H1 (cell line): ENCODE results near the gene MSANTD4. TPM values are rescaled to one million over a fixed set of nuclear protein-coding genes. Genes with fewer than 3 reads are reported as not detected.

Source experiments
- CTCF ChIA-PET: fragments of 300-600 bp; sonication (Branson Sonifier 250); formaldehyde crosslinking; loops from one replicate; lab custom pipeline; 2021; ENCODE audit not compliant: partially characterized antibody; lab: Charles Lee
- POLR2A ChIA-PET: fragments of 300-600 bp; sonication (Branson Sonifier 250); formaldehyde crosslinking; loops from one replicate; lab custom pipeline; 2021; ENCODE audit warnings: inconsistent platforms; ENCODE audit not compliant: partially characterized antibody; lab: Charles Lee
- DNase-seq, 2 experiments: peaks; one replicate each; pipeline versions ENCODE4 v3.0.0 to v3.0.0-alpha.2; 2010 to 2022; ENCODE audit warnings: low spot score in 2 of 2, low read depth in 1 of 2, mixed read lengths in 1 of 2
- FAIRE-seq: peaks from 2 replicates; lab custom pipeline; 2011; peaks lifted over from hg19 to GRCh38; lab: Jason Lieb, UNC
- H2AFZ ChIP-seq: 2 replicates; pipeline ENCODE4 v1.8.1; 2012; ENCODE audit warnings: low read length, inconsistent platforms
- H2AK5ac ChIP-seq: 2 replicates; pipeline ENCODE4 v1.6.1; 2013; ENCODE audit warnings: low read depth, low read length
- H2BK120ac ChIP-seq: replicated peaks from 2 replicates; pipeline ENCODE3; 2013; ENCODE audit warnings: low read depth, low read length, inconsistent platforms
- H2BK12ac ChIP-seq: 2 replicates; pipeline ENCODE4 v1.6.1; 2013; ENCODE audit warnings: low read depth, low read length
- H2BK15ac ChIP-seq: 2 replicates; pipeline ENCODE4 v1.6.1; 2013; ENCODE audit warnings: low read length
- H2BK20ac ChIP-seq: 2 replicates; pipeline ENCODE4 v1.6.1; 2013; ENCODE audit warnings: low read length
- H2BK5ac ChIP-seq: 2 replicates; pipeline ENCODE4 v1.6.1; 2013; ENCODE audit warnings: low read depth, low read length
- H3K14ac ChIP-seq: 2 replicates; pipeline ENCODE4 v1.6.1; 2013; ENCODE audit warnings: inconsistent platforms; ENCODE audit not compliant: insufficient read length
- H3K18ac ChIP-seq: 2 replicates; pipeline ENCODE4 v1.6.1; 2013; ENCODE audit warnings: low read length; ENCODE audit errors: extremely low read depth
- H3K23ac ChIP-seq: 2 replicates; pipeline ENCODE4 v1.6.1; 2013; ENCODE audit warnings: inconsistent platforms; ENCODE audit not compliant: insufficient read length
- H3K23me2 ChIP-seq: 2 replicates; pipeline ENCODE4 v1.6.1; 2013; ENCODE audit warnings: low read depth, low read length
- H3K27ac ChIP-seq: 2 replicates; pipeline ENCODE4 v1.6.1; 2011; ENCODE audit warnings: low read depth, low read length, inconsistent platforms
- H3K27me3 ChIP-seq, 4 experiments: replicated peaks in 1 of 4; 1 replicate in 1 of 4; 2 replicates in 3 of 4; pipeline versions ENCODE4 v1.6.1 to v1.8.1; 2011 to 2013; ENCODE audit warnings: low read length in 3 of 4, mild to moderate bottlenecking in 3 of 4, inconsistent platforms in 2 of 4, mixed read lengths in 2 of 4, moderate library complexity in 1 of 4; ENCODE audit not compliant: control insufficient read depth in 3 of 4, insufficient read depth in 3 of 4; ENCODE audit errors: extremely low read depth in 1 of 4
- H3K36me3 ChIP-seq, 4 experiments: 2 replicates each; pipeline versions ENCODE4 v1.6.1 to v1.8.1; 2011 to 2013; ENCODE audit warnings: mild to moderate bottlenecking in 4 of 4, low read length in 3 of 4, moderate library complexity in 2 of 4, control low read depth in 1 of 4, inconsistent platforms in 1 of 4; ENCODE audit not compliant: insufficient read depth in 4 of 4, control insufficient read depth in 2 of 4
- H3K4ac ChIP-seq: replicated peaks from 2 replicates; pipeline ENCODE3; 2013; ENCODE audit warnings: low read length, low read depth, mixed read lengths, inconsistent platforms; ENCODE audit not compliant: insufficient read length
- H3K4me1 ChIP-seq, 4 experiments: replicated peaks in 1 of 4; 1 replicate in 1 of 4; 2 replicates in 3 of 4; pipeline versions ENCODE4 v1.6.1 to v1.8.1; 2011 to 2013; ENCODE audit warnings: low read length in 3 of 4, inconsistent platforms in 2 of 4, mixed read lengths in 1 of 4; ENCODE audit not compliant: insufficient read depth in 4 of 4, control insufficient read depth in 3 of 4
- H3K4me2 ChIP-seq, 2 experiments: 2 replicates each; pipeline versions ENCODE4 v1.6.1 to v1.8.1; 2011 to 2013; ENCODE audit warnings: low read depth in 2 of 2, low read length in 2 of 2, control low read depth in 1 of 2, inconsistent platforms in 1 of 2, mild to moderate bottlenecking in 1 of 2; ENCODE audit not compliant: insufficient read depth in 1 of 2
- H3K4me3 ChIP-seq, 4 experiments: fragments of 200-600, 300-600 bp in 1 of 4; sonication (generic), shearing (Covaris generic), sonication (Bioruptor Twin) in 1 of 4; 2 replicates each; pipeline versions ENCODE4 v1.5.1 to v1.8.1; 2011 to 2016; ENCODE audit warnings: low read length in 4 of 4, low read depth in 3 of 4, control low read depth in 2 of 4, inconsistent platforms in 2 of 4, mild to moderate bottlenecking in 2 of 4, mixed read lengths in 1 of 4, moderate library complexity in 1 of 4; ENCODE audit not compliant: insufficient read depth in 2 of 4; ENCODE audit errors: extremely low read depth in 1 of 4
- H3K56ac ChIP-seq: replicated peaks from 2 replicates; pipeline ENCODE3; 2013; ENCODE audit warnings: low read depth, mild to moderate bottlenecking, mixed read lengths, low read length, inconsistent platforms; ENCODE audit not compliant: insufficient read length
- H3K79me1 ChIP-seq: 2 replicates; pipeline ENCODE4 v1.6.1; 2013; ENCODE audit warnings: low read depth, low read length, control low read depth
- H3K79me2 ChIP-seq, 2 experiments: 2 replicates each; pipeline versions ENCODE4 v1.6.1 to v1.8.1; 2012 to 2013; ENCODE audit warnings: low read length in 2 of 2, mild to moderate bottlenecking in 2 of 2, inconsistent platforms in 1 of 2; ENCODE audit not compliant: insufficient read depth in 2 of 2, control insufficient read depth in 1 of 2
- H3K9ac ChIP-seq, 4 experiments: replicated peaks in 1 of 4; 1 replicate in 1 of 4; 2 replicates in 3 of 4; pipeline versions ENCODE4 v1.6.1 to v1.8.1; 2011 to 2013; ENCODE audit warnings: low read depth in 3 of 4, low read length in 3 of 4, control low read depth in 2 of 4, mild to moderate bottlenecking in 2 of 4, moderate library complexity in 2 of 4, inconsistent platforms in 1 of 4; ENCODE audit errors: extremely low read depth in 1 of 4
- H3K9me3 ChIP-seq, 2 experiments: 2 replicates each; pipeline versions ENCODE4 v1.6.1 to v1.8.1; 2012 to 2013; ENCODE audit warnings: mild to moderate bottlenecking in 2 of 2, moderate library complexity in 2 of 2, control low read depth in 1 of 2, inconsistent platforms in 1 of 2, low read depth in 1 of 2, low read length in 1 of 2, mixed read lengths in 1 of 2; ENCODE audit not compliant: insufficient read depth in 2 of 2
- H4K20me1 ChIP-seq, 2 experiments: replicated peaks in 1 of 2; 2 replicates each; pipeline versions ENCODE3 to v1.8.1; 2011 to 2013; ENCODE audit warnings: inconsistent platforms in 2 of 2, low read length in 2 of 2, mild to moderate bottlenecking in 1 of 2; ENCODE audit not compliant: insufficient read depth in 2 of 2, control insufficient read depth in 1 of 2
- H4K5ac ChIP-seq: 2 replicates; pipeline ENCODE4 v1.6.1; 2013; ENCODE audit warnings: low read length, low read depth, mixed read lengths, inconsistent platforms; ENCODE audit not compliant: insufficient read length
- H4K8ac ChIP-seq: 2 replicates; pipeline ENCODE4 v1.8.0; 2013; ENCODE audit warnings: mild to moderate bottlenecking, moderate library complexity, low read length, inconsistent platforms; ENCODE audit not compliant: insufficient read depth; ENCODE audit errors: extremely low read depth
- H4K91ac ChIP-seq: replicated peaks from 2 replicates; pipeline ENCODE3; 2013; ENCODE audit warnings: low read length, mixed read lengths, inconsistent platforms; ENCODE audit not compliant: insufficient read length
- CHD1 ChIP-seq: IDR thresholded peaks from 2 replicates; pipeline ENCODE4 v1.6.1; 2012; ENCODE audit warnings: low read depth, low read length, improper control_type of control experiment
- CHD2 ChIP-seq: IDR thresholded peaks from 2 replicates; pipeline ENCODE4 v1.6.1; 2012; ENCODE audit warnings: low read length, improper control_type of control experiment
- KDM4A ChIP-seq: IDR thresholded peaks from one replicate; pipeline ENCODE4 v1.7.1; 2012; ENCODE audit warnings: low read depth, mild to moderate bottlenecking, moderate library complexity, low read length, inconsistent platforms; ENCODE audit not compliant: severe bottlenecking
- PHF8 ChIP-seq: fragments of 200-600 bp; sonication (generic); conservative IDR thresholded peaks from 2 replicates; pipeline ENCODE4 v1.7.1; 2012; ENCODE audit warnings: low read depth, mild to moderate bottlenecking, inconsistent platforms, low read length, moderate library complexity
- SAP30 ChIP-seq: fragments of 300-600 bp; sonication (generic); IDR thresholded peaks from 2 replicates; pipeline ENCODE4 v1.7.1; 2012; ENCODE audit warnings: low read length, moderate library complexity, mild to moderate bottlenecking, inconsistent platforms; ENCODE audit not compliant: insufficient read depth, insufficient replicate concordance
- SP1 ChIP-seq: IDR thresholded peaks from 2 replicates; pipeline ENCODE4 v1.6.1; 2011; ENCODE audit warnings: low read depth, low read length
- TCF12 ChIP-seq: IDR thresholded peaks from 2 replicates; pipeline ENCODE4 v1.6.1; 2011; ENCODE audit warnings: low read depth, mild to moderate bottlenecking, low read length
- WGBS, 2 experiments: shearing (Covaris generic) in 1 of 2; methylation state at CpG; one replicate each; pipeline versions ENCODE4 v1.1.6 to v1.1.7; 2013 to 2015; ENCODE audit warnings: low lambda C conversion rate in 2 of 2, mixed read lengths in 2 of 2, inconsistent platforms in 1 of 2, low coverage in 1 of 2, missing lambda C conversion rate in 1 of 2; ENCODE audit not compliant: insufficient replicate concordance in 2 of 2, insufficient coverage in 1 of 2, insufficient read length in 1 of 2; ENCODE audit errors: extremely low coverage in 1 of 2, missing lambda C conversion rate in 1 of 2; 5-methylcytosine and 5-hydroxymethylcytosine counted together
- polyA plus RNA-seq, 7 experiments: library from polyadenylated mRNA; depleted of rRNA in 3 of 7; stranded (reverse) in 5 of 7; unstranded in 2 of 7; fragments of >200 nt in 5 of 7; fragments of 200-250 nt in 2 of 7; gene quantifications; 1 replicate in 5 of 7; 2 replicates in 1 of 7; 4 replicates in 1 of 7; pipeline versions ENCODE4 v1.2.1 to v1.2.3, GENCODE V29; 2011 to 2013; ENCODE audit warnings: missing spikeins in 2 of 7, mixed read lengths in 2 of 7
- total RNA-seq: library from RNA; stranded (reverse); fragmentation: NEBNext Ultra II Directional; extraction: Animal tissue kit (Norgen Biotek cat#: 25700); gene quantifications from 2 replicates; pipeline ENCODE4 v1.2.1, GENCODE V29; 2021

The MSANTD4 gene
- total and polyA plus RNA-seq, 2 of the 8 experiments (the other 6 are each of a cell fraction or from before 2014, with no cell fraction given) = 5.1 to 21.9 TPM

- Histone ChIP-seq H3K27me3 (no peaks in the 10 kb centered on the region), H4K20me1 (peaks cover 3 to 4% of the 10 kb centered on the region in 2 experiments), H3K36me3 (peaks cover 0 to 17% (median 5%) of the 10 kb centered on the region in 4 experiments; a peak in 5 of 8 replicates), H3K18ac (no peak overlapping the region), H2BK5ac (no peak overlapping the region), H3K4ac (no peak overlapping the region), H3K79me1 (peaks cover 7% of the 10 kb centered on the region; the same call in 1 of the 2 replicates), H2BK120ac (no peak overlapping the region), H3K14ac (no peak overlapping the region), H3K9me3 (no peaks in the 10 kb centered on the region), H4K5ac (no peak overlapping the region), H4K8ac (no peak overlapping the region), H2BK20ac (no peak overlapping the region), H3K4me2 (no peak overlapping the region), H3K27ac (no peak overlapping the region), H2AFZ (no peak overlapping the region), H4K91ac (no peak overlapping the region), H2BK15ac (no peak overlapping the region), H2BK12ac (no peak overlapping the region), H3K4me3 (no peak overlapping the region), H3K23me2 (no peaks in the 10 kb centered on the region; the same call in 1 of the 2 replicates), H2AK5ac (no peak overlapping the region), H3K9ac (no peak overlapping the region), H3K4me1 (peaks cover 0 to 4% (median 2%) of the 10 kb centered on the region in 4 experiments; a peak in 3 of 7 replicates), H3K56ac (no peak overlapping the region), H3K79me2 (peaks cover 3 to 84% of the 10 kb centered on the region in 2 experiments; a peak in 3 of 4 replicates), H3K23ac (no peak overlapping the region)
- TF ChIP-seq SP1 (no peak), KDM4A (no peak), SAP30 (no peak), PHF8 (no peak), CHD1 (no peak), CHD2 (no peak), TCF12 (no peak)
- CTCF ChIA-PET = no interaction called here
- no peak for DNase-seq
- 75% methylated on average over 2 of the region's 2 CpGs; no CpG with 5 or more reads in 1 of the 2 experiments for WGBS, 2 experiments
- no peak for FAIRE-seq
- POLR2A ChIA-PET = no interaction called here
Observed at GRCh38 chr11:106014620-106015019, 7.4 kb downstream of the MSANTD4 start.
